Measurements from ENCODE around the gene HECW1. TPM values are rescaled to one million over a fixed set of nuclear protein-coding genes. Genes with fewer than 3 reads are reported as not detected.
"Not testable (repeated sequence)": the region's sequence is repeated elsewhere in the genome, so short reads cannot be mapped to it uniquely, and the experiment has no call there.

HECW1 gene
- total RNA-seq, 2 donors from 2014 or later: 0.04 TPM; not detected in 1

GRCh38 chr7:43135129-43135528 is 22.7 kb downstream of the HECW1 start:
- no peaks in the 10 kb centered on the region for H3K36me3 ChIP-seq
- H3K27me3 ChIP-seq: no peaks in the 10 kb centered on the region
- H3K4me3 ChIP-seq: no peak overlapping the region
- H3K27ac ChIP-seq: no peak overlapping the region
- no peak for DNase-seq (ENCODE audit: low spot score)
- no peaks in the 10 kb centered on the region for H3K9me3 ChIP-seq
- no peaks in the 10 kb centered on the region for H3K4me1 ChIP-seq
- TF ChIP-seq CTCF (IDR thresholded peaks at IDR 0.05): no peak

DNA sequence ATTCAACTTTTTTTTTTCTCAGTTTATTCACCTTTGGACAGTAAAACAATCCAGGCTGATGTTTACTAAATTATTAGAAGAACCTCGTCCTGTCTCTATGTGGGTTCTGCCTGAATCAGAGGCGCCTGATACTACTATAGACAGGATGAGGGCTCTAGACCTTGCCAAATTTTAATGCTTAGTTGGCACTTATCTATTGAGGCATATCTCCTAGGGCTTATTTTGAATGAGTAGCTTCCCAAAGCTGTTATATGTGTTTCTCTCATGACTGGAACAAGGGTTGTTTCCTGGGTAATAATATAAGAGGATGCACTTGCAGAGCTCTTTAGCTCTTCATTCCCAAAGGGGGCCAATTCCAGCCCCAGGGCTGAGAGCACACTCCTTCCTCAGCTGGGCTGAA is 23.6 kb downstream of the HECW1 start:
- H3K27ac ChIP-seq: no peak overlapping the region
- no peaks in the 10 kb centered on the region for H3K4me1 ChIP-seq
- DNase-seq (ENCODE audit: low spot score): no peak
- TF ChIP-seq CTCF (IDR thresholded peaks at IDR 0.05): no peak
- no peaks in the 10 kb centered on the region for H3K9me3 ChIP-seq
- no peaks in the 10 kb centered on the region for H3K27me3 ChIP-seq
- H3K36me3 ChIP-seq: no peaks in the 10 kb centered on the region
- no peak overlapping the region for H3K4me3 ChIP-seq

DNA sequence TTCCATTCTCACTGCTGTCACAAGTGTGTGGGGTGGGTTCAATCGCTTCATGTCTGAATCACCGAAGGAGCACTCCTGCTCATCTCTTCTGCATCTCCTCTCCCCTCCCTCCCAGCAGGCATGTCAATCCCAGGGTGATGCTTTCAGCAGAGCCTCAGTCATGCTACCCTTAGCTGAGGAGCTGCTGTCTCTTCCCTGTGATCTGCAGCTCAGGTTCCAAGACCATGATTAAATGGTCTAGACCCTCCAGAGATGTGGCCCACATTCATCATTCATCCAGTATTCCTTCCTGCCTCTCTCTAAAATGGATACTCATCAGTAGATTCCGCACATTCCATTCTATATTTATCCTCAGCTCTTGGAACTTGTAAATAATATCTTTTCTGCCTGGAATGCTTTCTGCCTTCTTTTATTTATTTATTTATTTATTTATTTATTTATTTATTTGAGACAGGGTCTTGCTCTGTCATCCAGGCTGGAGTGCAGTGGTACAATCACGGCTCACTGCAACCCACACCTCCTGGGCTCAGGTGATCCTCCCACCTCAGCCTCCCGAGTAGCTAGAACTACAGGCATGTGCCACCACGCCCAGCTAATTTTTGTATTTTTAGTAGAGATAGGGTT is 24.8 kb downstream of the HECW1 start:
- not testable (repeated sequence) for H3K27me3 ChIP-seq; H3K27ac ChIP-seq; H3K4me1 ChIP-seq; DNase-seq (ENCODE audit: low spot score); H3K9me3 ChIP-seq; H3K4me3 ChIP-seq; H3K36me3 ChIP-seq

GRCh38 chr7:43137811-43138210 is 25.4 kb downstream of the HECW1 start:
- Histone ChIP-seq H3K4me1 (no peaks in the 10 kb centered on the region), H3K4me3 (no peak overlapping the region), H3K27me3 (no peaks in the 10 kb centered on the region), H3K36me3 (no peaks in the 10 kb centered on the region), H3K27ac (no peak overlapping the region), H3K9me3 (no peaks in the 10 kb centered on the region)
- no peak for DNase-seq (ENCODE audit: low spot score)
- no peak for TF ChIP-seq CTCF (IDR thresholded peaks at IDR 0.05)

DNA sequence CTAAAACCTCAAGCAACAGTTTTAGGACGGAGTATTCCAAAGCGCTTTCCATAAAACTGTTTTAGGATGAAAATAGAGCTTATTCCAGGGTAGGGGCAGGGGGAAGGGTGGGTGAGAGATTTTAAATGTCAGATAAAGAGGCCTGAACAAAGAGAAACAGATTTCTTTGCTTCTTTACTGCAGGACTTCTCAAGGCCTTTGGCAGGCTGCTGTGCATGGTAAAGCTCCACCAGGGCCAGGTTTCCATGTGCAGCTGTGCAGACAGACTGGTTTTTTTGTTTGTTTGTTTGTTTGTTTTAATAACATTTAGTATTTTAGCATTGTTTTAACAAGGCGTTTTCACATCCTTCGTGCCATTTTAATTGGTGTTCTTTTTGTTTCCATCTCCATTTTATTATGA is 26.3 kb downstream of the HECW1 start:
- Histone ChIP-seq H3K27me3 (no peaks in the 10 kb centered on the region), H3K9me3 (no peaks in the 10 kb centered on the region), H3K4me1 (no peaks in the 10 kb centered on the region), H3K4me3 (no peak overlapping the region), H3K36me3 (no peaks in the 10 kb centered on the region), H3K27ac (no peak overlapping the region)
- TF ChIP-seq CTCF (IDR thresholded peaks at IDR 0.05): no peak
- no peak for DNase-seq (ENCODE audit: low spot score)

GRCh38 chr7:43139137-43139536 is 26.7 kb downstream of the HECW1 start:
- Histone ChIP-seq H3K4me3 (no peak overlapping the region), H3K27ac (no peak overlapping the region), H3K36me3 (no peaks in the 10 kb centered on the region), H3K27me3 (no peaks in the 10 kb centered on the region), H3K4me1 (no peaks in the 10 kb centered on the region), H3K9me3 (no peaks in the 10 kb centered on the region)
- DNase-seq (ENCODE audit: low spot score): no peak
- TF ChIP-seq CTCF (IDR thresholded peaks at IDR 0.05): no peak

Data from right atrium auricular region (tissue), 2 donors.